HTR-8/SVneo (cell line): Measurements from ENCODE around the gene ZNHIT1.

Experiments
- DNase-seq: peaks from one replicate; pipeline ENCODE4 v3.0.0; 2011; ENCODE audit warnings: low spot score, mixed read lengths; ENCODE audit not compliant: insufficient read length
- FAIRE-seq: peaks from 2 replicates; lab custom pipeline; 2011; peaks lifted over from hg19 to GRCh38; lab: Jason Lieb, UNC

ZNHIT1 gene

GRCh38 chr7:101216001-101216859, 1.7 kb upstream of the ZNHIT1 start:
- DNase-seq (no peak), FAIRE-seq (no peak)

- no peak for FAIRE-seq
Measured at GRCh38 chr7:101216860-101217387, 1.0 kb upstream of the ZNHIT1 start.

GRCh38 chr7:101218236-101219125, 516 bp downstream of the ZNHIT1 start:
- FAIRE-seq (no peak), DNase-seq (no peak)

More at GRCh38 chr7:101216860-101217387, 1.0 kb upstream of the ZNHIT1 start:
- DNase-seq: no peak

- FAIRE-seq: no peak
- DNase-seq: no peak
Measured at GRCh38 chr7:101220295-101220694, 2.3 kb downstream of the ZNHIT1 start.

GRCh38 chr7:101222275-101222830, 4.4 kb downstream of the ZNHIT1 start:
- DNase-seq (no peak), FAIRE-seq (no peak)

GRCh38 chr7:101223528-101223927, 5.6 kb downstream of the ZNHIT1 start:
- DNase-seq (no peak), FAIRE-seq (no peak)

GRCh38 chr7:101225650-101226049, 7.7 kb downstream of the ZNHIT1 start:
- DNase-seq: no peak
- no peak for FAIRE-seq

GRCh38 chr7:101226721-101227120, 8.8 kb downstream of the ZNHIT1 start:
- FAIRE-seq (no peak), DNase-seq (no peak)

- no peak for FAIRE-seq
- DNase-seq: no peak
Measured at GRCh38 chr7:101231644-101232043, 13.7 kb downstream of the ZNHIT1 start.

- no peak for DNase-seq
- no peak for FAIRE-seq
Measured at GRCh38 chr7:101232141-101232850, 14.3 kb downstream of the ZNHIT1 start.

GRCh38 chr7:101233907-101234547, 16.1 kb downstream of the ZNHIT1 start:
- DNase-seq (no peak), FAIRE-seq (no peak)

- no peak for DNase-seq
Measured at GRCh38 chr7:101234636-101235035, 16.7 kb downstream of the ZNHIT1 start.

GRCh38 chr7:101235050-101235449, 17.1 kb downstream of the ZNHIT1 start:
- DNase-seq: no peak
- FAIRE-seq: no peak

More at GRCh38 chr7:101234636-101235035, 16.7 kb downstream of the ZNHIT1 start:
- no peak for FAIRE-seq

GRCh38 chr7:101235522-101235921, 17.6 kb downstream of the ZNHIT1 start:
- DNase-seq: no peak
- no peak for FAIRE-seq

GRCh38 chr7:101236292-101236835, 18.4 kb downstream of the ZNHIT1 start:
- no peak for FAIRE-seq
- DNase-seq: no peak

GRCh38 chr7:101237206-101238067, 19.5 kb downstream of the ZNHIT1 start, which contains the start of gene CLDN15:
Gene CLDN15, minus strand, starts transcription at chr7:101237802. Its CDS starts 221 bp downstream, at chr7:101237581.
- no peak for DNase-seq

GRCh38 chr7:101238226-101239182, 20.5 kb downstream of the ZNHIT1 start:
- no peak for DNase-seq
- FAIRE-seq: no peak

More at GRCh38 chr7:101237206-101238067, 19.5 kb downstream of the ZNHIT1 start, which contains the start of gene CLDN15:
- FAIRE-seq: no peak
